K562 (cell line): ENCODE data around the gene SYS1. TPM values are rescaled to one million over a fixed set of nuclear protein-coding genes. Genes with fewer than 3 reads are reported as not detected.

Source experiments
- ATAC-seq: fragments of 200-7000 bp; cut with Tn5 transposase; 3 replicates; pipeline ENCODE4 v1.9.1; 2020; ENCODE audit warnings: moderate library complexity
- BruUV-seq: library from RNA; stranded (reverse); fragments of 400-500 nt; replicated peaks from 2 replicates; lab custom pipeline; 2021; lab: Mats Ljungman, UMichigan
- CTCF ChIA-PET: fragments of 300-600 bp; formaldehyde crosslinking; extraction: SDS; loops from one replicate; lab custom pipeline; 2021; ENCODE audit warnings: low intra/inter-chr PET ratio; lab: Yijun Ruan, JAX
- POLR2A ChIA-PET: fragments of 300-600, 350-650 bp; sonication (Branson Sonifier 250); formaldehyde crosslinking; extraction: SDS; loops from one replicate; lab custom pipeline; 2021; ENCODE audit warnings: antibody characterized with exemption, inconsistent platforms; lab: Yijun Ruan, JAX
- DNase-seq, 4 experiments: peaks; one replicate each; pipeline versions ENCODE4 v3.0.0 to v3.0.0-alpha.2; 2011 to 2018; ENCODE audit warnings: low spot score in 3 of 4, mixed read lengths in 3 of 4; ENCODE audit errors: extremely low read depth in 1 of 4
- FAIRE-seq: peaks from 2 replicates; lab custom pipeline; 2011; peaks lifted over from hg19 to GRCh38; lab: Jason Lieb, UNC
- H2AFZ ChIP-seq: 2 replicates; pipeline ENCODE4 v1.6.0; 2011; ENCODE audit warnings: low read depth, low read length, control low read depth, inconsistent platforms
- H3K27ac ChIP-seq: fragments of 200-600 bp; 3 replicates; pipeline ENCODE4 v1.8.0; 2011; ENCODE audit warnings: low read depth, mild to moderate bottlenecking, control low read depth, inconsistent platforms, low read length, moderate library complexity, mixed read lengths; ENCODE audit errors: extremely low read depth
- H3K27me3 ChIP-seq, 2 experiments: fragments of 300-600 bp in 1 of 2; 2 replicates in 1 of 2; 3 replicates in 1 of 2; pipeline versions ENCODE4 v1.6.0 to v1.8.0; 2011; ENCODE audit warnings: inconsistent platforms in 2 of 2, low read length in 2 of 2, mild to moderate bottlenecking in 1 of 2, mixed read lengths in 1 of 2, moderate library complexity in 1 of 2; ENCODE audit not compliant: control insufficient read depth in 2 of 2, insufficient read depth in 2 of 2
- H3K36me3 ChIP-seq: fragments of 300-600 bp; 3 replicates; pipeline ENCODE4 v1.8.0; 2011; ENCODE audit warnings: mild to moderate bottlenecking, low read length, inconsistent platforms; ENCODE audit not compliant: control insufficient read depth, insufficient read depth
- H3K4me1 ChIP-seq, 2 experiments: fragments of 200-600 bp in 1 of 2; replicated peaks in 1 of 2; 2 replicates in 1 of 2; 3 replicates in 1 of 2; pipeline versions ENCODE4 v1.5.1 to v1.8.0; 2011; ENCODE audit warnings: inconsistent platforms in 2 of 2, low read length in 2 of 2, mild to moderate bottlenecking in 1 of 2, mixed read lengths in 1 of 2, moderate library complexity in 1 of 2; ENCODE audit not compliant: control insufficient read depth in 2 of 2, insufficient read depth in 2 of 2
- H3K4me2 ChIP-seq: 2 replicates; pipeline ENCODE4 v1.6.1; 2011; ENCODE audit warnings: low read length, control low read depth, inconsistent platforms, mixed read lengths; ENCODE audit not compliant: insufficient read depth
- H3K4me3 ChIP-seq: fragments of 200-600 bp; sonication (generic), shearing (Covaris generic); 2 replicates; pipeline ENCODE4 v1.5.1; 2016; ENCODE audit warnings: control low read depth, inconsistent platforms
- H3K79me2 ChIP-seq: fragments of 200-600 bp; 3 replicates; pipeline ENCODE4 v1.8.0; 2011; ENCODE audit warnings: low read length, inconsistent platforms; ENCODE audit not compliant: control insufficient read depth, insufficient read depth
- H3K9ac ChIP-seq, 2 experiments: 2 replicates each; pipeline versions ENCODE4 v1.6.0 to v1.6.1; 2011; ENCODE audit warnings: low read depth in 2 of 2, low read length in 2 of 2, control low read depth in 1 of 2, inconsistent platforms in 1 of 2, mild to moderate bottlenecking in 1 of 2, mixed read lengths in 1 of 2; ENCODE audit not compliant: insufficient read depth in 1 of 2
- H3K9me1 ChIP-seq: one replicate; pipeline ENCODE4 v1.6.0; 2011; ENCODE audit warnings: inconsistent platforms, mild to moderate bottlenecking, low read length, moderate library complexity; ENCODE audit not compliant: control insufficient read depth, insufficient read depth
- H3K9me3 ChIP-seq: replicated peaks from 2 replicates; pipeline ENCODE4 v1.5.1; 2011; ENCODE audit warnings: low read depth, low read length, inconsistent platforms; ENCODE audit not compliant: control insufficient read depth, insufficient read depth
- H4K20me1 ChIP-seq: replicated peaks from 2 replicates; pipeline ENCODE4 v1.6.1; 2011; ENCODE audit warnings: low read length, inconsistent platforms, mixed read lengths; ENCODE audit not compliant: control insufficient read depth, insufficient read depth
- SP2 ChIP-seq: IDR thresholded peaks from 2 replicates; pipeline ENCODE4 v1.6.1; 2011; ENCODE audit warnings: mild to moderate bottlenecking, low read depth, low read length, moderate library complexity; ENCODE audit not compliant: poor library complexity, severe bottlenecking; ENCODE audit errors: extremely low read depth
- WGBS: fragments of 100-300 bp; shearing (Covaris generic); methylation state at CpG from one replicate; pipeline ENCODE4 v1.1.6; 2016; ENCODE audit warnings: low coverage, mixed read lengths; ENCODE audit not compliant: insufficient coverage; ENCODE audit errors: missing lambda C conversion rate; 5-methylcytosine and 5-hydroxymethylcytosine counted together
- in situ Hi-C: fragments of 300-500 bp; cut with MboI; formaldehyde crosslinking; loops from 4 replicates; pipeline ENCODE4 v1.15.0; 2018; ENCODE audit warnings: inconsistent platforms, mixed read lengths
- intact Hi-C: fragments of 100-400 bp; cut with micrococcal nuclease; formaldehyde crosslinking; loops from 2 replicates; pipeline ENCODE4 v1.14.2; 2022
- polyA plus RNA-seq, 8 experiments: library from polyadenylated mRNA; depleted of rRNA in 4 of 8; stranded (reverse) in 5 of 8; unstranded in 3 of 8; fragments of >200 nt; fragmentation: Nextera tagmentation in 2 of 8; fragmentation: Illumina TruSeq in 1 of 8; extraction: Ambion mirVana in 2 of 8; extraction: Trizol in 1 of 8; gene quantifications; 2 replicates each; pipeline versions ENCODE4 v1.2.1 to v1.2.3, GENCODE V29; 2011 to 2014; ENCODE audit warnings: inconsistent platforms in 1 of 8, missing spikeins in 1 of 8
- total RNA-seq, 7 experiments: library from RNA; depleted of rRNA in 6 of 7; stranded (reverse); fragments of >200 nt in 6 of 7; fragmentation: Illumina TruSeq in 2 of 7; extraction: Trizol in 2 of 7; gene quantifications; 2 replicates each; pipeline versions ENCODE4 v1.2.1 to v1.2.3, GENCODE V29; 2011 to 2021; ENCODE audit warnings: low replicate concordance in 1 of 7
- TF ChIP-seq, protein P1 (sequence below): fragments of 450-650 bp; formaldehyde crosslinking; IDR thresholded peaks from 2 replicates; pipeline ENCODE4 v1.4.0; 2022; ENCODE audit warnings: missing genetic modification characterization

Gene SYS1
- total and polyA plus RNA-seq, 9 of the 15 experiments (the other 6 are each of a cell fraction or from before 2014, with no cell fraction given) = 11.1 to 25.2 (median 17.5) TPM

DNA sequence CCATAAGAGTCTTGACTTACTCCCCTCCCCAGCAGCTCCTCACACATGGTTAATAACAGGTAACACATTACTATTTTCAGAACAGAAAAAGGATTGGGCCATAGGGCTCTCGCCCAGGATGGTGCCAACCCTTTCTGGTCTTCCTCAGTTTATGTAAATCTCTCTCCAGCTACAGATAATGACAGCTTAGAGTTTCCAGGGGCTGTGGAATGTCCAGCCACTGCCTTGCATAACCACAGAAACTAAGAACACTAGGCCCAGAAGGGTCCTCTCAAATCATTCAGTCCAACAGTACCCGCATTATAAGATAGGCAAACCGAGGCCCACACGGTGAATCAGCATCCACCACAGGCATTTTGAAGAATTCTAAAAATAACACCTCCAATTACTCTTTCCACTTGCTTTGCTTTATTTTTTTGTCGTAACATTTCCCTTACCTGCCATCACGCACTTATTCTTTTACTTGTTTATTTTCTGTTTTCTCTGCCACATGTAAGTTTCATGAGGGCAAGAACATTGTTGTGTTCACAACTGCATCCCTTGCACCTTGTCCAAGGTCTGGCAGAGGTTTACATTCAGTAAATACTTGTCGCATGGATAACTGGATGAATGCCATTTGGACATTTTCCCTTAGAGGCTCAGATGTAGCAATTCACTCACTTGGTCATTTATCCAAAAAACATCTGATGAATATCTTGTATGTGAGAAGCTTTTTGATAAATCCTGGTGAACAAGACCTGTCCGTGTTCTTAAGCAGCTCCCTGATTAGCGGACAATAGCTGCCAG is 8.3 kb upstream of the SYS1 start:
- CTCF ChIA-PET = no interaction called here
- ATAC-seq = no peak

More for the DNA sequence above, 8.3 kb upstream of the SYS1 start:
- Histone ChIP-seq H3K27ac (no peak overlapping the region), H3K79me2 (no peaks in the 10 kb centered on the region), H3K4me2 (no peak overlapping the region), H3K36me3 (no peaks in the 10 kb centered on the region), H2AFZ (no peak overlapping the region), H3K27me3 (no peaks in the 10 kb centered on the region), H3K4me3 (no peak overlapping the region), H3K4me1 (peaks cover 0 to 20% of the 10 kb centered on the region in 2 experiments; a peak in 4 of 5 replicates), H3K9me1 (no peaks in the 10 kb centered on the region), H3K9me3 (no peaks in the 10 kb centered on the region), H3K9ac (no peak overlapping the region), H4K20me1 (no peaks in the 10 kb centered on the region)
- WGBS = 45% methylated on average over 9 of the region's 9 CpGs
- in situ Hi-C loops = no loop called here
- intact Hi-C loops = no loop called here
- DNase-seq = no peak
- FAIRE-seq = no peak
- BruUV-seq = no TSS peak
- POLR2A ChIA-PET = interaction anchor here (1.1 to 1.4 kb wide), 3 partner anchors 9 to 13 kb away, joined by 3 to 7 read pairs (median 3); partner anchors contain the start of gene SYS1
- no peak for TF ChIP-seq SP2
- TF ChIP-seq, protein P1, sequence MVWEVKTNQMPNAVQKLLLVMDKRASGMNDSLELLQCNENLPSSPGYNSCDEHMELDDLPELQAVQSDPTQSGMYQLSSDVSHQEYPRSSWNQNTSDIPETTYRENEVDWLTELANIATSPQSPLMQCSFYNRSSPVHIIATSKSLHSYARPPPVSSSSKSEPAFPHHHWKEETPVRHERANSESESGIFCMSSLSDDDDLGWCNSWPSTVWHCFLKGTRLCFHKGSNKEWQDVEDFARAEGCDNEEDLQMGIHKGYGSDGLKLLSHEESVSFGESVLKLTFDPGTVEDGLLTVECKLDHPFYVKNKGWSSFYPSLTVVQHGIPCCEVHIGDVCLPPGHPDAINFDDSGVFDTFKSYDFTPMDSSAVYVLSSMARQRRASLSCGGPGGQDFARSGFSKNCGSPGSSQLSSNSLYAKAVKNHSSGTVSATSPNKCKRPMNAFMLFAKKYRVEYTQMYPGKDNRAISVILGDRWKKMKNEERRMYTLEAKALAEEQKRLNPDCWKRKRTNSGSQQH (CRISPR knock-in tag) = no peak
